ENCODE measurements around the gene FAM131C.
A peak's percentile ranks its signal among the peaks of the same experiment; 100 is the strongest.
"Not testable (repeated sequence)": the region's sequence is repeated elsewhere in the genome, so short reads cannot be mapped to it uniquely, and the experiment has no call there.

The FAM131C gene

GRCh38 chr1:16038620-16038912 lies 34.9 kb downstream of the FAM131C start:
- Histone ChIP-seq H3K36me3 (no peaks in the 10 kb centered on the region), H3K27me3 (no peaks in the 10 kb centered on the region), H3K27ac (no peak overlapping the region), H3K4me3 (no peak overlapping the region), H3K4me1 (no peaks in the 10 kb centered on the region), H3K9me3 (no peaks in the 10 kb centered on the region)
- intact Hi-C loops (cut with DNase I; ENCODE audit: low total_unique reads): no loop called here
- no peak for TF ChIP-seq CTCF (IDR thresholded peaks at IDR 0.05)
- no peak for DNase-seq

GRCh38 chr1:16036461-16036860 lies 37.0 kb downstream of the FAM131C start:
- H3K4me3 ChIP-seq; DNase-seq; intact Hi-C loops (cut with DNase I; ENCODE audit: low total_unique reads); H3K36me3 ChIP-seq; H3K27ac ChIP-seq; H3K27me3 ChIP-seq; H3K9me3 ChIP-seq: not testable (repeated sequence)
- peaks cover 0 to 12% (median 9%) of the 10 kb centered on the region in 4 donors for H3K4me1 ChIP-seq

GRCh38 chr1:16033103-16033632 lies 40.3 kb downstream of the FAM131C start:
- intact Hi-C loops (cut with DNase I; ENCODE audit: low total_unique reads): loop anchor here (1.0 to 2.0 kb wide), 2 partner anchors 24 kb away; no protein-coding TSS in a partner anchor
- peaks cover 0 to 12% (median 9%) of the 10 kb centered on the region in 4 donors for H3K4me1 ChIP-seq
- H3K4me3 ChIP-seq, H3K27me3 ChIP-seq, H3K27ac ChIP-seq, DNase-seq, H3K36me3 ChIP-seq, H3K9me3 ChIP-seq: not testable (repeated sequence)

GRCh38 chr1:16032388-16033102 lies 40.9 kb downstream of the FAM131C start:
- Histone ChIP-seq H3K4me1 (peaks cover 0 to 12% (median 9%) of the 10 kb centered on the region in 4 donors), H3K4me3 (no peak overlapping the region), H3K9me3 (no peaks in the 10 kb centered on the region), H3K27ac (no peak overlapping the region), H3K27me3 (no peaks in the 10 kb centered on the region), H3K36me3 (no peaks in the 10 kb centered on the region)
- peak; percentile 100 for TF ChIP-seq CTCF (IDR thresholded peaks at IDR 0.05)
- peak; percentile 86 to 92 for DNase-seq
- intact Hi-C loops (cut with DNase I; ENCODE audit: low total_unique reads): loop anchor here (1.0 to 2.0 kb wide), 2 partner anchors 24 to 25 kb away; no protein-coding TSS in a partner anchor

- no peak for TF ChIP-seq CTCF (IDR thresholded peaks at IDR 0.05)
- H3K27ac ChIP-seq: no peak overlapping the region
- intact Hi-C loops (cut with DNase I; ENCODE audit: low total_unique reads): no loop called here
- DNase-seq: no peak
- H3K27me3 ChIP-seq: no peaks in the 10 kb centered on the region
- no peaks in the 10 kb centered on the region for H3K36me3 ChIP-seq
- no peaks in the 10 kb centered on the region for H3K9me3 ChIP-seq
- H3K4me1 ChIP-seq: peaks cover 0 to 22% (median 18%) of the 10 kb centered on the region in 4 donors
- H3K4me3 ChIP-seq: no peak overlapping the region
Measured at GRCh38 chr1:16031551-16031950, 41.9 kb downstream of the FAM131C start.

GRCh38 chr1:16029288-16029687 lies 44.2 kb downstream of the FAM131C start:
- H3K36me3 ChIP-seq: no peaks in the 10 kb centered on the region
- intact Hi-C loops (cut with DNase I; ENCODE audit: low total_unique reads): no loop called here
- DNase-seq: no peak
- no peaks in the 10 kb centered on the region for H3K9me3 ChIP-seq
- H3K27ac ChIP-seq: no peak overlapping the region
- H3K4me1 ChIP-seq: peaks cover 0 to 24% (median 19%) of the 10 kb centered on the region in 4 donors
- H3K4me3 ChIP-seq: no peak overlapping the region
- H3K27me3 ChIP-seq: no peaks in the 10 kb centered on the region
- TF ChIP-seq CTCF (IDR thresholded peaks at IDR 0.05): no peak

GRCh38 chr1:16029003-16029268 lies 44.5 kb downstream of the FAM131C start:
- H3K27ac ChIP-seq; H3K4me3 ChIP-seq; H3K27me3 ChIP-seq; DNase-seq; H3K9me3 ChIP-seq; H3K36me3 ChIP-seq; intact Hi-C loops (cut with DNase I; ENCODE audit: low total_unique reads): not testable (repeated sequence)
- H3K4me1 ChIP-seq: peaks cover 0 to 24% (median 19%) of the 10 kb centered on the region in 4 donors

All from tibial artery (tissue), 4 donors.